Skin of body (tissue), 2 donors: ENCODE results near the gene FKBP15. TPM values are rescaled to one million over a fixed set of nuclear protein-coding genes. Genes with fewer than 3 reads are reported as not detected.
A peak's percentile ranks its signal among the peaks of the same experiment; 100 is the strongest.
"Not testable (repeated sequence)": the region's sequence is repeated elsewhere in the genome, so short reads cannot be mapped to it uniquely, and the experiment has no call there.

Experiments
- DNase-seq: peaks from one replicate; lab custom pipeline; 2025; lab: John Stamatoyannopoulos, UW
- total RNA-seq: library from RNA; depleted of rRNA; stranded (reverse); fragments of >200 nt; gene quantifications from one replicate; pipeline ENCODE4 v1.2.3, GENCODE V29; 2014

FKBP15 gene, protein sequence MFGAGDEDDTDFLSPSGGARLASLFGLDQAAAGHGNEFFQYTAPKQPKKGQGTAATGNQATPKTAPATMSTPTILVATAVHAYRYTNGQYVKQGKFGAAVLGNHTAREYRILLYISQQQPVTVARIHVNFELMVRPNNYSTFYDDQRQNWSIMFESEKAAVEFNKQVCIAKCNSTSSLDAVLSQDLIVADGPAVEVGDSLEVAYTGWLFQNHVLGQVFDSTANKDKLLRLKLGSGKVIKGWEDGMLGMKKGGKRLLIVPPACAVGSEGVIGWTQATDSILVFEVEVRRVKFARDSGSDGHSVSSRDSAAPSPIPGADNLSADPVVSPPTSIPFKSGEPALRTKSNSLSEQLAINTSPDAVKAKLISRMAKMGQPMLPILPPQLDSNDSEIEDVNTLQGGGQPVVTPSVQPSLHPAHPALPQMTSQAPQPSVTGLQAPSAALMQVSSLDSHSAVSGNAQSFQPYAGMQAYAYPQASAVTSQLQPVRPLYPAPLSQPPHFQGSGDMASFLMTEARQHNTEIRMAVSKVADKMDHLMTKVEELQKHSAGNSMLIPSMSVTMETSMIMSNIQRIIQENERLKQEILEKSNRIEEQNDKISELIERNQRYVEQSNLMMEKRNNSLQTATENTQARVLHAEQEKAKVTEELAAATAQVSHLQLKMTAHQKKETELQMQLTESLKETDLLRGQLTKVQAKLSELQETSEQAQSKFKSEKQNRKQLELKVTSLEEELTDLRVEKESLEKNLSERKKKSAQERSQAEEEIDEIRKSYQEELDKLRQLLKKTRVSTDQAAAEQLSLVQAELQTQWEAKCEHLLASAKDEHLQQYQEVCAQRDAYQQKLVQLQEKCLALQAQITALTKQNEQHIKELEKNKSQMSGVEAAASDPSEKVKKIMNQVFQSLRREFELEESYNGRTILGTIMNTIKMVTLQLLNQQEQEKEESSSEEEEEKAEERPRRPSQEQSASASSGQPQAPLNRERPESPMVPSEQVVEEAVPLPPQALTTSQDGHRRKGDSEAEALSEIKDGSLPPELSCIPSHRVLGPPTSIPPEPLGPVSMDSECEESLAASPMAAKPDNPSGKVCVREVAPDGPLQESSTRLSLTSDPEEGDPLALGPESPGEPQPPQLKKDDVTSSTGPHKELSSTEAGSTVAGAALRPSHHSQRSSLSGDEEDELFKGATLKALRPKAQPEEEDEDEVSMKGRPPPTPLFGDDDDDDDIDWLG
- total RNA-seq: 24.3 TPM

DNA sequence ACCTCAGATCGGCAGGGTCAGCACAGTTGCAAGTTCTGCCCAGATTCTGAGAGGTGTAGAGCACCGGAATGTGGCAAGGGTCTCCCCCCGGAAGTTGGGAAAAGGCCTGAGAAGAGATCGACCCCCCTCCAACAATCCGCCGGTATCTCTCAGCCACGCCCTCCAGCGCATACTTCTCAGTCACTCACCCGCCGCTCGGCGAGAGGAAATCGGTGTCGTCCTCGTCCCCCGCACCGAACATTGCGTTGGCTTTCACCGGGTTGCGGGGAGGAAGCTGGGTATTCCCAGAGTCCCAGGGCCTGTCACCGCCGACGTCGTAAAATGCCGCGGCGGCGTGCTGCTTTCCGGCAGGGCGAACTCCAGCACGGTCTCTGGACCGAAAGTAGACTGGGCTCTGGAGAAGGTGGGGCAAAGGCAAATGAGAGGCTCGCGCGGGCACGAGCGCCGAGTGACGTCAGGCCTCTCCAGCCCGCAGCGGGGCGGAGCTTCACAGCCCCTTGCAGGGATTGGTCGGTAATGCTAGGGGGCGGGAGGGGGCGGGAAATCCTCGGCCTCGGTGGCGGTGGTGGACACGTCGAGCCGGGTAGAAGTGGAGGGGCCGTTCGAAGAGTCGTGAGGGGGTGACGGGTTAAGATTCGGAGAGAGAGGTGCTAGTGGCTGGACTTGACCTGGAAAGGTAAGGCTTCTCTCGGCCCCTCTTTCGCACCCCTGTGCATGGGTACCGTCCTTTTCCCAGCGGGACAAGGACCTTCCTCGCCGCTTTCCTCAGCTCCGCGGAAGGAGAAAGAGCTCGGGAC lies at the start of gene FKBP15, which contains the start of gene SLC31A1:
TSS of gene FKBP15 (minus strand) at position 275 of the 797 bp plus-strand sequence. CDS start at position 241, 34 bp downstream.
TSS of gene SLC31A1 (plus strand) at position 542 of the 797 bp plus-strand sequence. CDS start 34,605 bp downstream, outside the sequence.
- peak; percentile 97 for DNase-seq

DNA sequence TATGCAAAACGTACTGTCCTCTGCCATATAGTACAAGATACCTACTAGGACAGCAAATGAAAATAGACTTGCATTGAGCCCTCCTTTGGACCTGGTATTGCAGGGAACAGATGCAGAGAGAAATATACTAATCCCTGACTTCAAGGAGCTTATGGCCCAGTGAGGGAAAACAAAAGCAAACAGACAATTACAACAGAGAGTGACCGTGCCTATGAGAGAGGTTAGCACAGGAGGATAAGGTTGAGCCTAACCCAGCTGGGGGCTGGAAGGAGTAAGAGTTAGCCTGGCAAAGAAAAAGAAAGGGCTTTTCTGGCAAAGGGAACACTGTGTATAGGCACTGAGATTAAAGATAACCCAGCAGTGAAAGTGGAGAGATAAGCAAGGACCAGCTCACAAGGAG lies 48.8 kb upstream of the FKBP15 start:
- no peak for DNase-seq

DNA sequence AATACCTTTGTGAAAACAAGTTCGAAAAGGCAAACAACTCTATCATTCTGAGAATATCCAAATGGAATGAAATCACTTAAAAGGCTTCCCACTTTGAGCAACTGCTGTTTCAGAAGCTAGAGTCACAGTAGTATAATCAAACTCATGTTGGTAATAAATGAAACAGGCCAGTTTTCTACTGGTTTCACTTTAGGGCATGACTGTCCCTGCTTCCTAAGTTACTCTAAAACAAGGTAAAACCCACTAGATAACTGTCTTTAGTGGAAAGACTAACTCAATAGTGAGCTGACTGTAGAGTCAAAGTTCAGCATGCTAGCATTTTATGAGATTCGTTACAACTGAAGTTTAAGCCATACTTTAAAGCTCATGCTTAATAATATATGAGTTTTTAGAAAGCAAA lies 48.3 kb upstream of the FKBP15 start:
- no peak for DNase-seq

DNA sequence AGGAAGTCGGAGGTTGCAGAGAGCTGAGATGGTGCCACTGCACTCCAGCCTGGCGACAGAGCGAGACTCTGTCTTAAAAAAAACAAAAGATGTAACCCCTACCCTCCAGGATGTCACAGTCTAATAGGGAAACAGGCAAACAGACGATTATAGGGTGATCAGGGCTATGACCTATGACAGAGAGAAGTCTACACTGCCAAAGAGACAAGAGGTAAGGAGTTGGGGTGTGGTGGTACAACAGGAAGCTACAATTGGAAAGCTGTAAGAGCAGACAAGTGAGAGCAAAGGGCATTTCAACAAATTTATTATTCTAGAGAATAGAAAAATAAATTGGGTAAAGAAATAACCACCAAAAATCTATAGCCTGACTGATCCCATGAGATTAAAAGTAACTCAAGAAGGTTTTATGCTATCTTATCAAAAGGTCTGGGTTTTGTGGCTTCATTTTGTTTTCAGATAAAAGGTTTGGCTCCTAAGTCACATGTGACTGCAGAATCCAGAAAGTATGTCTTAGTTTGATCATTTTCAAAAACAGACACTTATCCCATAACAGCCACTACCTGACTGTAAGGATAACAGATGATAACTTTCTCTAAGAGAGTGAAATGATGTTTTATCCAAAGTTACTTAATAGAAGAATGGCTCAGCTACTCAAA lies 47.0 kb upstream of the FKBP15 start:
- no peak for DNase-seq

DNA sequence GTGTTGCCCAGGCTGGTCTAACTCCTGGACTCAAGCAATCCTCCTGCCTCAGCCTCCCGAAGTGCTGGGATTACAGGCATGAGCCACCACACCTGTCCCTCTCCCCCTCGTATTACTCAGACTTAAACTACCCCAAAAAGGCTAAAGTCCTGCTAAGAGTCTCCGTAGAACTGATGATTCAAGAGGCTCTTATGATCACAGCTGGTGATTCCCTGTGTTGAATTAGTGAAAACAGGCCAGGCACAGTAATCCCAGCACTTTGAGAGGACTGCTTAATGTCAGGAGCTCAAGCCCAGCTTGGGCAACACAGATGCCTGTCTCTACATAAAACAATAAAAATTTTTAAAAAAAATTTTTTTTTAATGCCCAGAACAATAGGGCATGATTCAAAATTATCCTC lies 45.1 kb upstream of the FKBP15 start:
- no peak for DNase-seq

DNA sequence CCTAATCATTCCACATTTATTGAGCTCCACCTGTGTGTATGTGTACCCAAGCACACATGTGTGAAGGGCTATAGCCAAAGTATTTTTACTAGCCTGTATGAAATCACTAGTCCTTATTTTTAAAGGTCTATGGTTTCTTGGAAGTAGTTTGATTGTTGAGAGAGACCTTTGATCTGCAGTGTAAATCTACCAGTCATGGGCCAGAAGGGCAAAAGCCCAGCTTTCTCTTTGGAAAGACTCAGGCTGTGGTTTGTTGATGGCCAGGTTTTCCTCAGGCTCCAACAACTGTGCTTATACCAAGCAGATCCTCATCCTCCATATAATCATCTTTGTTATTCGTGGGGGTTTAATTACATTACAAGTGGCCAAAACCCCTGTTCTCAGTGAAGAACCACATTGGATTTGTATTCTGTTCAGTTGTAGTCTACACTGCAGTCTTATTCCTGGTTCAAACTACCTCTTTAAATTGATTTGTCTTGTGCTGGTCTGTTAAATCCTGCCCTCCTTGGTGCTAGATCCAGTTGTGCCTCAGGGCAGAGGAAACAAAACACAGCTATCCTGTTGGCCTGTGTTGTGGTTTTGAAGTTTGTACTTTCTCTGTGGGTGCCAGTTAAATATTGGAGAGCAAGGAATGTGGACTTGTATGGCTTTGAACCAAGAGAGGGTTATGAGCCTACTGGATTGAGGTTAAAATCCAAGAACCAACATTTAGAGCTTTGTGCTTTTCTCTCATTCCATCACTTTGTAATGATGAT lies 41.0 kb upstream of the FKBP15 start:
- DNase-seq: no peak

DNA sequence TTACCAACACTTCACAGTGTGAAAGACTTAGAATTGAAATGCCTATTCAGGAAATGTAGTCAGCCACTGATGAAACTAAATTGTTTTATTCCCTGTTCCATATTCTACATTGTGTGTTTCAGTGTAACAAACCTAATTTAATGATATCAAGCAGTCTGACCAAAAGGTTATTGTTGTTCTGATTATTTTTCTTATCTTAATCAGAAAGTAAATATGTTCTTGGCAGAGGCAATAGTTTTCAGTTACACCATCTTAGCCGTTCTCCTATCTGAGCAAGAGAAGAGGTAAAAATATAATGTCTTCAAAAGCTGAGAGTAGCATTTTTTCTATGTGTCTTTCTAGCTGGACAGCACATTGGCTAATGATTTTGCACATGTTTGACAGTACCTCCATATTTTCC lies 37.2 kb upstream of the FKBP15 start:
- no peak for DNase-seq

DNA sequence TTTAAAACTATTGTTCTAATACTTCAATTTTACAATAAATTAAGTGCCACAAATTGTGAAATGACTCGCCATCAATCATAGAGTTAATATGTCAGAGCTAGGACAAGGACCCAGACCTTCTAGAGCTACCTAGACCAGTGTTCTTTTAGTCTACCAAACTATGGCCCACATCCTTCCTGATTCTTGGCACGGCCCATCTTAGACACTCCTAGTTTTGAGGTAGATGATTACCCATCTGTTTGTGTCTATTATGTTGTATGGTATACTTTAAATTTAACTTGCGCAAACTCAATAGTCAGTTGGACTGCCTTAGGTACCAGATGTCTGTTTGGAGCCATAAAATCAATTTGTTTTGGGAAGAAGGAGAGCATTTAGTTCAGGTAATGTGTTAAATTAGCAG lies 36.8 kb upstream of the FKBP15 start:
- no peak for DNase-seq

DNA sequence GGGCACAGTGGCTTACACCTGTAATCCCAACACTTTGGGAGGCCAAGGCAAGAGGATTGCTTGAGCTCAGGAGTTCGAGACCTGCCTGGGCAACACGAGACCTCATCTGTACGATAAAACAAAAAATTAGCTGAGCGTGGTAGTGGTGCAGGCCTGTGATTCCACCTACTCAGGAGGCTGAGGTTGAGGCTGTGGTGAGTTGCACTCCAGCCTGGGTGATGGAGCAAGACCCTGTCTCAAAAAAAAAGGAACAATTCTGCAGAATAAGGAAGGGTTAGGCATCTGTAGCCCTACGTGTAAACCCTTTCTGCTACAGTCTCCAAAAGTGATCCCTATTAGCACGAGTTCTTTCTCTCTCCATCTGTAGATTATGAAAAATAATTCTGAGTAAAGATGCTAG lies 34.4 kb upstream of the FKBP15 start:
- DNase-seq: no peak

DNA sequence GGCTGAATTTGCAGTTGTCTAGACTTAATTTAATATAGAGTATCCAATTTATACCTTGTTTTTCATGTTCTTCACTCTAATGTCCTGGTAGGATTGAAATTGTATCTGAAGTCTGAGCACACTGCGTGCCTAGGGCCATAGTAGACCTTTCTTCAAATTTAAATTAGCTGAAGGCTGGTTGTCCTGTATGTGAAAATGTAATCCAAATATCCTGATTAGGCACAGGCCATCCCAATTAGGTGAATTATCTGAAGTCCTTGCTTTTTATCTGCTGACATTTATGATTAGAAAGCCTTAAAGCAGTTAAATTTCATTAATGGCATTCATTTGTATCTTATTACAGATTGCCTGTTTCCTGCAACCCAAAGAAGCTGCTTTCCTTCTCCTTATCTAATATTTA lies 33.9 kb upstream of the FKBP15 start:
- no peak for DNase-seq

DNA sequence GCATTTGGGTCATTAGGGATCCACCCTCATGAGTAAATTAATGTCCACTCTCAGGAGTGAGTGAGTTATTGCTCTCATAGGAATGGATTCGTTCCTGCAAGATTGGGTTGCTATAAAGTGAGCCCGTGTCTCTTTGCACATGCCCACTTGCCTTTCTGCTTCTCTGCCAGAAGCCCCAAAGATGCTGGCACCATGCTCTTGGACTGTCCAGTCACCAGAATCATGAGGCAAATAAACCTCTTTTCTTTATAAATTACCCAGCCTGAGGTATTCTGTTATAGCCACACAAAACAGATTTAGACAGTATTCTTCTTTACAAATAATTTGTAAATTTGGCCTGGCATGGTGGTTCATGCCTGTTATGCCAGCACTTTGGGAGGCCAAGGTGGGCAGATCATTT lies 29.7 kb upstream of the FKBP15 start:
- no peak for DNase-seq

DNA sequence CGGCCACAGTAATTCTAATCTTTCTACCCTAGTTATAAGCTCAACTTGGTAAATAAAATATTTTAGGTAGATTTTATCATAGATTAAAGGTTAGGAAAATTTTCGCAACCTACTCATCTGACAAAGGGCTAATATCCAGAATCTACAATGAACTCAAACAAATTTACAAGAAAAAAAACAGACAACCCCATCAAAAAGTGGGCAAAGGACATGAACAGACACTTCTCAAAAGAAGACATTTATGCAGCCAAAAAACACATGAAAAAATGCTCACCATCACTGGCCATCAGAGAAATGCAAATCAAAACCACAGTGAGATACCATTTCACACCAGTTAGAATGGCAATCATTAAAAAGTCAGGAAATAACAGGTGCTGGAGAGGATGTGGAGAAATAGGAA lies 28.6 kb upstream of the FKBP15 start:
- DNase-seq: not testable (repeated sequence)

DNA sequence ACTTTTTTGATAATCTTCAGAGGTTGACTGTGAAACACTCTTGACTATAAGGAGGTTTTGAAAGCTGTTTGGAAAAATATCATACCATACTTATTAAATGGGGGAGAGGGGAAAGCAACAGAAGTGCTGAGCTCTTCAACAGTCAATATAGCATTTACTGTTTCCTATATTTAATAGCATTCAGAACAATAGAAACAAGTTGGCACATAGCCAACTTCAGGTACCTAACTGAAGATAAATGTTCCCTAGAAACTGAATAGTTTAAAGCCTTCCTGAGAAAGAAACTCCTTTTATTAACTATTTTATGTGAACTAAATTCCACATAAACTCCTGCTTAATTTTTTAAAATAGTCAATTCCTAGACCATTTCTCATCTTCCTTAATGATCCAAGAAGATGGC lies 26.6 kb upstream of the FKBP15 start:
- no peak for DNase-seq

DNA sequence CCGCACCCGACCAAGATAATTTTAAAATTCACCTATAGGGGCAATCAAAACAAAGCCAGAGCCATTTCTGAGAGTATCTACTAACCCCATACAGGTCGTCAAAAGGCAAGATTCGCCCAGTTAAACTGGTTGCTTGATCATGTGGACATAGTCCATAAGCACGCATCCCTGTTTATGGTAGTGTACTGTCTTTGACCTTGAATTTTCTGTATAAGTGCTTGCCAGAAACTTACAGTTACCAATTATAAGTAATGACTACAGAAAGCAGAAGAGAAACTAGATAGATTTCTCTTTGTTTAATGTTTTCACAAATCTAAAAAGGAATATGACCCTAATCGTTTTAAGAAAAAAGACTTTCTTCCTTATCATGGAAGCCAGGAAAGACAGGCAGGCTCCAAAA lies 25.9 kb upstream of the FKBP15 start:
- no peak for DNase-seq

DNA sequence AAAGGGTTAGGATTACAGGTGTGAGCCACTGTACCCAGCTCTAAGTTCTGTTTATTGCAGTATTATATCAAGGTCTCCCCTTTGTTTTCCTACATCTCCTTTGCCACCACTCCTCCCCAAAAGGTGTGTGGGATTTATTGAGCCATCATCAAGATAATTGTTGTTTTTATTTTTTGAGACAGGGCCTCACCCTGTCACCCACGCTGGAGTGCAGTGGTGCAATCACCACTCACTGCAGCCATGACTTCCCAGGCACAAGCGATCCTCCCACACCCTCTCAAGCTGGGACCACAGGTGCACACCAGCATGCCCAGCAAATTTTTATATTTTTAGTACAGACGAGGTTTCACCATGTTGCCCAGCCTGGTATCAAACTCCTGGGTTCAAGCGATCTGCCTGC lies 24.8 kb upstream of the FKBP15 start:
- DNase-seq: no peak

DNA sequence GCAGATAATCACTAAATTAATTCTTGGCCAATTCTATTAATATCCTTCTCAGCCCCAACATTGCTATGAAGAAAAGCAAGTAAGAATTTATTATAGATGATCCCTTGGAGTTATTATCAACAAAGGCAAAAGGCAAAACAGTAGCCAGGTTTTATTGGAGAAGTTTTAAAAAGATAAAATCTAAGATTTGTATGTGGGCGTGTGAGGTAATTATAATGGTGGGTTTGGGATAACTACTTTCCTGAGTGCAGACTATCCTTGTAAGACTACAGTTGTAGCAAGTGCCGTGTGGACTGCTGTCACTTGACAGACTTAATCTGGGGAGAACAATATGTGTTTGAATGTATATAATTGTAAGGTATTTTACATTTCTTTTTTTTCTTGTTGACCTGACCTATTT lies 23.5 kb upstream of the FKBP15 start:
- DNase-seq: no peak

DNA sequence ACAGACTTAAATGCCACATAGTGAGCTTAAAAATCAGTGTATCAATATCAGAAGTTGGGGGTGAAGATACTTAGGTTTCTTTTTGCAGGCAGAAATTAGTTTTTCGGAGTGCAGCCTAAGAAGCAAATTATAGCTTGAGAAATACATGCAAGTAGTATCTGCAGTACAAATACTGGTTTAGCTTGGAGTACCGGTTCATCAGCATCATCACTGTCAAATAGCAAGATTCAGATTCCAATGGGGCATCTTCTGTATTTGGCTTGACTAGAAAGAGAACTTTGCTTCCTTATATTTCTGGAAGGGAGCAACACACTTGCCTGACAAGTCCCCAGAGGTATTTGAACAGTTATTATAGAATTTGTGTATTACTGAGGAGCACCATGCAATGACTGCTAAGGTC lies 20.1 kb upstream of the FKBP15 start:
- no peak for DNase-seq

DNA sequence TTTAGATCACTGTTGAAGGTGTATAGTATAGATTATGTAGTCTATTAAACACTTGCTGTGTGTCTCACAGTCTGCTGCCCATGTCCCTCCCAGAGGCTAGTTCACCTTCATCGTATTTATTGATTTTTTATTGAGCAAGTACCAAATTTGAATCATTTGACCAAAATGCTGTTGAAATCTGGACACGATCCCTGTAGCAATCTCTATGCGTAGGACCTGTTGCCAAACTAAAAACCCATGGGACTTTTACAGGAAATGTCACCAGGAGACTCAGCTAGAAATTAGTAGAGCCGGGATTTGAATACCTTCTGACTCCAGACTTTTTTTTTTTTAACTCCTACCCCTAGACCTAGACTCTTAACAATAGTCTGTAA lies 17.8 kb upstream of the FKBP15 start:
- DNase-seq: no peak

DNA sequence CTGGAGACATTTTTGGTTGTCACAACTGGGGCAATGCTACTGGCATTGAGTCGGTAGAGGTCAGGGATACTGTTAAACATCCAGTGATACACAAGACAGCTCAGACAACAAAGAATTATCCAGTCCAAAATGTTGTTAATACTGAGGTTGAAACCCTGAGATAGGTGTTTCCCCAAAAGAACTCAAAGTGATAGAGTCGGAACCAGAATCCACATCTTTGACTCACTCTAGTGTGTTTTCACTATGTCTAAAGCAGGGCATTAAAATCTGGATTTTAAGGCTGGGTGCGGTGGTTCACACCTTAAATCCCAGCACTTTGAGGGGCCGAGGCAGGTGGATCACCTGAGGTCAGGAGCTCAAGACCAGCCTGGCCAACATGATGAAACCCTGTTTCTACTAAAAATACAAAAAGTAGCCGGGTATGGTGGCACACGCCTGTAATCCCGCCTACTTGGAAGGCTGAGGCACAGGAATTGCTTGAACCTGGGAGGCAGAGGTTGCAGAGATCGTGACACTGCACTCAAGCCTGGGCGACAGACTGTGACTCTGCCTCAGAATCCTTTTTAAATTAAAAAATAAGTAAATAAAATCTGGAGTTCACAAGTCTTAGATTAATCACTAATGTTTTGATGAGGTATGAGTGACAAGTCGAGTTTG lies 17.3 kb upstream of the FKBP15 start:
- DNase-seq: no peak
